Fibroblast of skin of right quadriceps (primary cell): Measurements from ENCODE around the gene PNMA1.

Experiments
- DNase-seq: peaks from one replicate; pipeline ENCODE4 v3.0.0-alpha.2; 2013

Gene PNMA1

DNA sequence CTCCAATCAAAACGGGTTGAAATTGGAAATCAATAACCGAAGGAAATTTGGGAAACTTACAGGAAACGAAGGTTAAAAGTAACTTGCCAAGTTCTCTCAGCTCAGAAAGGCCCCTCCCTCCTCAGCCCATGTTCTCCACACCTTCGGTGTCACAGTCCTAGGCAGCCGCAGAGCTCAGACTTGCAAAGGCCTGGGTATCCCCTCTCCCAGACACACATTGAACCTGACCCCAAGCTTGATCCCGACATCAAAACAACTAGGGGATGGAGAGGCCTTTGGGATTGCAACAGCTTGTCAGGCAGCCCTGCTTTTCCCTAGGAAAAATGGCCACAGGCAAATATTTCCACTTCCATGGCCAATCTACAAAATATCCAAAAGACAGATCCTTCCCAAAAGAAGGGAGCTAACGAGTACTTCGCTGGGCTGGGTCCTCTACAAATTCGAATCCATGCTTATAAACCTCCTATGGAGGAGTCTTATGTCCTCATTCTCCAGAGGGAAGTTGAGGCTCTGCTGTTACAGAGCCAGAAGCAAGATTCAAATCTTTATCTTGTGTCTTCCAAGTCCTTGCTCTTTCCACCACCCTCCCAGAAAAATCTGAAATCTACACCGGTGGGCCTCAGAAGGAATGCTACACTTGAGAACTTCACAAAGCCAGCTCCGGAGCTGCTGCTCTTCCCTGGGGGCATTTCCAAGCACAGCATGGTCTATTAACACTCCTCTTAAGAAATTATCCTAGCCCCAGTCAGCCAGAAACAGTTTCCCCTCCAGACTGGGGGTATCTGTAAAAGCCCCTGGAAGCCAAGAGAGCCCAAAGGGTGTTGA, 35.7 kb upstream of the PNMA1 start:
- DNase-seq: no peak

DNA sequence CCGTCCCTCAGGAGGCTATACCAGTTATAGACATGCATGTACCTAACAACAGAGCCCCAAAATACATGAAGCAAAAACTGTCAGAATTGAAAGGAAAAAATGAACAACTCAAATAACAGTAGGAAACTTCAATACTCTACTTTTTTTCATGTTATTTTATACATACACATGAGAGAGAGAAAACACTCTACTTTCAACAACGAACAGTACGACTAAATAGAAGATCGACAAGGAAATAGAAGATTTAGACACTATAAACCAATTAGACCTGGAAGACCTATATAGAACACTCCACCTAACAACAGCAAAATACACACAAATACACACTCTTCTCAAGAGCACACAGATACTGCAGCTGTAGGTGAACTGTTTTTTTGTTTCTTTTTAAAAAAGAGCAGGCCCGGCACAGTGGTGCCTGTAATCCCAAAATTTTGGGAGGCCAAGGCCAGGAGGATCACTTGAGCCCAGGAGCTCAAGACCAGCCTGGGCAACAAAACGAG, 34.7 kb upstream of the PNMA1 start:
- no peak for DNase-seq

DNA sequence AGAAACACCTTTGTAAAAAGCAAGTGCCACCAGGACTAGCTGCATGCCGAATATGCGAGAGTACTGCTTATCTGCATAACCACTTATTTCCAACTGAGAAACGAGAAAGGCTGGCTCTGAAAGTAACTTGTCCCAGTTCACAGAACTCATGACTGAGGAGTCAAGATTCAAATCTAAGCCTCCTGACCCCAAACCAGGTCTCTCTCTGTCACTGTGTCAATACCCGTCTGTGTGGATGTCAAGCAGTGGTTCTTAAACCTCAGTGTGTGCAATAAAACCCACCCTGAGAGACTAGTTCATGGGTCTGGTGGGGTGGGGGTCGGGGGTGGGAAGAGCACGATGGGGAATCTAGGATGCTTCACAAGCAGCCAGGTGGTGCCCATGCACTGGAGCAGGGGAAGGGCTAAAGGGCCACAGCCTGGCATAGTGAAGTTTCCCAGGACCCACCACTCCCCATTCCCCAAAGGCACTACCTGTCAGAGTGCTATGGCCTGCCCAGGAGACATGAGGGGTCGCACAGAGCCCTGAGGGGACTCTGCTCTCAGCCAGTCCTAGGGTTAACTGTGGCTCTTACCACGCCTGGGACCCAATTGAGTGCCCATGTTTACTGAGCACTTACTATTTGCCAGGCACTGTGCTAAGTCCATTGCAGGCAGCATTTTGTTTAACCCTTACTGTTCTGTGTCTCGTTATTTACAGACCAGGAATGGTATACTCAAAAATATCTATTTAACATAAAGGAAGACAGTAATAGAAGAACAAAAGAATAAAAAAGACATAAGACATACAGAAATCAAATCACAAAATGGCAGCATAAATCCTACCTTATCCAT, 33.4 kb upstream of the PNMA1 start:
- no peak for DNase-seq

DNA sequence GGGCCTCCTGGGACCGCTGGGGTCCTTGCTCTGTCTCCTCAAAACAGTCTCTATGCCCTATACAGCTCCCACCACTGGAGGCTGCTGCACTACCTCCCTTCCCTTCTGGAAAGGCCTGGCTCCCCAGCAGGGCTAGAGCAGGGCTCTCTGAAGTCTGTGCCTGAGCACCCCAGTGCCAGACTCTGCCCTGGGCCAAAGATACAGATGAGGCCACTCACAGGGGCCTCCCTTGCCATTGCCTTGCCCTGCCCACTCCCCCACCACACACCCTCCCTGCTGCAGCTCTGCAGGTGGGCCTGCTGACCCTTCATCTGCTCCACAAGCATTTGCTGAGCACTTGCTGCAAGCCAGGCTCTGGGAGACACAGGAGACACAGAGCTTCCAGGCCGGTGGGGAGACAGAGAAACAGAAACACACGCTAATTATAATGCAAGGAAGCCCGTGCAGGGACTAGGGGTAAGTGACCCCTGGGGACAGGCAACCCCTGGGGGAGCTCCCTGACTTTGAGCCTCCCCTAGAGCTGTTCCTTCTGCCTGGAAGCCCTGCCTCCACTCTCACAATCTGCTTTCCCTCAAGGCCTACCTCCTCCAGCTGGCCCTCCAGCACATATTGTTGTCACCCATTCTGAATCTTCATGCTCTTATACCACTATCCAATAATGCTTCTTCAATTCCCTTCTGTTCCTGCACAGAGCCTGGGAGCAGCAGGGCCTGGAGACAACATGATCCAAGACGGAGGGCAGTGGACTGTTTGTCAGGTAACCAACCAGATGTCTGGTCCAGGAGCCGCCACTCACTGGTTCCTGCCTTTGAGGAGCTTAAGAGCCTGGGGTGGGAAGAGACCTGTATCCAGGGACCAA, 32.6 kb upstream of the PNMA1 start:
- no peak for DNase-seq

DNA sequence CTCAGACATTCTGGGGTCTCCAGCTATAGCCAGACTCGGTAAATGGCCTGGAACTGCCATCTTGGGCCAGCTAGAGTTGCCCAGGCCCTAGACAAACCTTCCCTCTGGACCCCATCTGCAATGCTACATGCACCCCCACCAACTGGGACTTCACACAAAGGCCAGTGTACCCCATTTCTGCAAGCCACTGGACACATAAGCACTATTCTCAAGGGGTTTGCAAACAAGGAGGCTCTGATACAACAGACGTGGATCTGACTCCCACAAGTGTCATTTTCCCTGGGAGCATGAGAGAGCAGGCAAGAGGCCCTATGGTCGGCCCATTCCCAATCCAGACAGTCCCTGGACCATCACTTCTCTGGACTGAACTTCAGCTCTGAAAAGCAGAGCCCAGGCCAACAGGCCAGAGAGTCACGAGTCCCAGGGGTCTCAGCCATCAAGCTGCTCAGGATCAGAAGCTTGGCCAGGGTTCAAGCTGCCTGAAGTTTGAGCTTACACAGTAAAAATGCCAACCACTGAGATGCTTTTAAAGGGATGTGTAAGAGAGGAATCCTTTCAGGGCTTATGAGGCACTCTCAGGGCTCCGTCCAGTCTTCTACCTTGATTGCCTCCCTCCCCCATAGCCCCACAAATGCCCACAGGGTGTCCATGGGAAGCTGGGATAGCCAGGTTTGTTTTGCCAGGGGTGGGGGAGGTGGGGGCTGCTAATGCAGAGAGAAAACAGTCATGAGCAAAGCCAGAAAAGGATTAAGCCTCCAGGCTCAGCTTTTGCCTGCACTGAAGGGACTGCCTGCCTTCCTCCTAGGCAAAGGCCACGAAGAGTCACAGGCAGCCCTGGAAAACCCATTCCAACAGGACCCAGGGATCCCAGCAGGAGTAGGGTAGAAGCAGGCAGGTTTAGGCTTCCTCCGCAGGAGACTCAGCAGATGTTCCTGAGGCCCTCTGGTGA, 31.7 kb upstream of the PNMA1 start:
- DNase-seq: no peak

DNA sequence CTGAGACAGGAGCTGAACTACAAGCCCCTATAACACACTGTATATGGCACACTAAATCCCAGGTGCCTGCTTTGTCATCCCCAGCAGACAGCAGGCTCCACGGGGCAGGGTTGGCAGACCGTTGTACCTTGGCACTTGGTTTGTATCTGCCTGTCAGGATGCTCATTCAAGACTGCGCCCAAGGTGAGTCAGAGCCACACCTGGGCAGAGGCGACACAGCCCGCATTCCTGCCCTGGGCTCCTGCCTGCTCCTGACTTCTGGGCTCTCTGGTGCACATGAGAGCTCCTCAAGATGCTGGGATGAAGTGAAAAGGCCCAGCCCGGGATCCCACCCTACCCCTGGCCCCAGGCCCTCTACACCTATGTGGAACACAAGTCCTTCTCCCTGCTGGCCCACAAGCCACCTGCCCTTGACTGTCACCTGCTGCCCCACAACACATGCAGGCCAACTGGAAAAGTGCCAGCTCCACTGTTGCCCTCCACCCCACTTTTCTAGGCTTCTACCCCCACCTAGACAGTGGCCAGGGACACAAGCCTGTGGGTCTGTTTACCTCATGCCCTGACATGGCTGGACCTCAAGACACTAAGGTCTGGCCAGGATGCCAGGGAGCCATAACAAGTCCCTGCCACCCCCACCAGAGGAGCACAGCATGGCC, 30.8 kb upstream of the PNMA1 start:
- DNase-seq: no peak

DNA sequence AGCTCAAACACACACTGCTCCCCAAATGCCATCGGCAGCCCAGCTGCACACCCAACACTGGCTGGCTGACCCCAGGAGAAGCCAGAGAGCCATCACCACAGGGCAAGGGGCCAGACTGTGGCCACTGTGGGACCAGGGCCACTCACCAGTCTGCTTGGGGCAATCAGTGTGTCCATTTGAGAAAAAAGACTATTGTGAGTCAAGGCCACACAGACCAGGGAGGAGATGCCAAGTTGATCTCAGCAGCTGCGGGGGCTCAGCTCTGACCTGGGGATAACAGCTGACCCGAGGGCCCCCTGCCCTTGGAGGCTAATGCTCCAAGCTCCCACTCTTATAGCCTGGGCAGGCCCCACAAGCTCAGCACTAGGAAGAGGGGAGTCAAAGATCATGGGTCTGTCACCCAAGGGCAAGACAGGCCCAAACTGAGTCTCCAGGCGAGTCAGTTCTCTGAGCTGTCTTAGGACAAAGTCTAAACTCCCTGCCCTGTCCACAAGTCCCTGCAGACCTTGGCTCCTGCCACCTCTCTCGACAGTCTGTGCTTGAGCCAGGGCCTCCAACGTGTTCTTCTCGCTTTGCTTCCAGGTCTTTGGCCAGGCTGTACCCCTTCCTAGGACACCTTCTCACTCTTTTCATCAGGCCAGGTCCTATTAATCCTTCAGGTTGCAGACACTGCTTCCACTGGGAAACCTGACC, 30.1 kb upstream of the PNMA1 start:
- no peak for DNase-seq

DNA sequence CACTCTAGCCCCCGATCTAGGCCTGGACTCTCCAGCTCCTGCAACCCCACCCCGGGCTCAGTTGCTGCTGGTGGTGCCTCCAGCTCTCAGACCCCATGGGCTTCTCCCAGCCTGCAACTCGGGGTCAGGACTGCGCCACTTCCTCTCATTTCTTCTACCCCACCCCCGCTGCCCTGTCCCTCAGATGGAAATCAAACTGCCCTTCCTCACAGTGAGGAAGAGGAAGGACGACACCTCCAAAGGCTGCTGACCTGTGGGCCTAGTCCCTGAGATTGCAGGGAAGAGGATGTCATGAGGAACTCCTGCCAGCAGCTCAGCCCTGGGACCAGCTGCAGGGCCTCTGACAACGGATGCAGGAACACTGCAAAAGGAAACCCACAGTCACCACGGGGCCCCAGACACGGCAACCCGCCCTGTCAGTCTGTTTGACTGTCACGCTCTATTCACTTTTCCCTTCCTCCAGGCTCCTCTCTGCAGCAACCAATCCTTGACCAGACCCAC, 29.3 kb upstream of the PNMA1 start:
- peak; percentile 28 for DNase-seq

DNA sequence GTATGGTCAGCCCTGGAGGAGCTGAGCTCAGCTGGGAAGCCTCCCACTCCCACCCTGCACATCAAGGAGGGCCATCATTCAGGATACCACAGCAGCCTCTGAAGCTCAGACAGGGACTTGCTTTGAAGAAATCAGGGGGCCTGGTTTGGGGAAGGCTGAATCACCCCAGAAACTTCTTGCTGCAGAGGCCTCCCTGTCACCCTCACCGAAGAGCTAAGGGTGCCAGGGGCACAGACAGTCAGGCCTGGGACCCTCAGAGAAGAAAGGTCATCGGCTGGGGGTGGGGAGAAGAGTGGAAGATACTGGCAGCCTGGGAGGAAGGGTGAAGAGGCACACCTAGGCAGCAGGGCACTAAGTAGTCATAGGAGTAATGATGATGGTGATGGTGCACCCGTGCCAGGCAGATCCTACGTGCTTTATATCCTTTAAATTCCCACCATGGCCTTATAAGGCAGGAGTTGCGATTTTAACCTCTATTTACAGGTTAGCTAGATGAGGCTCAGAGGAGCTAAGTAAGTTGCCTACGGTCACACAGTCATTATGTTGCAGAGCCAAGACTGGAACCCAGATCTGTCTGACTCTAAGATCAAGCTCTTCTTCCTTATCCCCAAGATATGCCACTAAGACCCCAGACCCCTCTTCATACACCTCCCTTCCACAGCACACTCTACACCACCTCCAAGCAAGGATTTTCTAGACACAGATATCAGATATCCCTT, 28.5 kb upstream of the PNMA1 start:
- DNase-seq: no peak

DNA sequence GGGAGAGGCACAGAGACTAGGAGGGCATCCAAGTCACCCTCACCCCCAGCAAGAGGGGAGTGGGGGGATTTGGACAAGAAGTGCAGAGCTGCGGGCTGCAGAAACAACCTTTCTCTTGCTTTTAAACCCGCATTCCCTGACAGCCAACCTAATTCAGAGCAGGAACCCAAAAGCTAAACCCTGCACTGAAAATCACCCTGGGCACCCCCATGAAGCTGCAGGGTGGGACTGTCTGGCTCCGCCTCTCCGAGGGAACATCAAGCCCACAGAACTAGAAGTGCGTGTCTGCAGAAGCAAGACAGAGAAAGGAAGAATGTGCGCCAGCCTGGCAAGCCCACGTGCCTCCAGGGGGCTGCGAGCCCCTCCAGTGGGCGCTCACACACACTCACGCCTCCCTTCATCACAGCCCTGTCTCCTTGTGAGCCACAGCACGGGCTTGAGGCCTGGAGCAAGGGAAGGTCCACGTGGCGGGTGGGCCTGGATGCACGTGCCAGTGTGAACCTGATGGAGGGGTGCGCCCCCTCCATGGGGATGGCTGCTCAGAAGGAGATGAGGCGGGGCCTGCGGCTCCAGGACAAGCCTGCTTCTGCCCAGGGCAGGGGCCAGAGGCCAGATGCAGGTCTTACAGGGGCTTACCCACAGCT, 27.8 kb upstream of the PNMA1 start:
- peak; percentile 32 for DNase-seq

DNA sequence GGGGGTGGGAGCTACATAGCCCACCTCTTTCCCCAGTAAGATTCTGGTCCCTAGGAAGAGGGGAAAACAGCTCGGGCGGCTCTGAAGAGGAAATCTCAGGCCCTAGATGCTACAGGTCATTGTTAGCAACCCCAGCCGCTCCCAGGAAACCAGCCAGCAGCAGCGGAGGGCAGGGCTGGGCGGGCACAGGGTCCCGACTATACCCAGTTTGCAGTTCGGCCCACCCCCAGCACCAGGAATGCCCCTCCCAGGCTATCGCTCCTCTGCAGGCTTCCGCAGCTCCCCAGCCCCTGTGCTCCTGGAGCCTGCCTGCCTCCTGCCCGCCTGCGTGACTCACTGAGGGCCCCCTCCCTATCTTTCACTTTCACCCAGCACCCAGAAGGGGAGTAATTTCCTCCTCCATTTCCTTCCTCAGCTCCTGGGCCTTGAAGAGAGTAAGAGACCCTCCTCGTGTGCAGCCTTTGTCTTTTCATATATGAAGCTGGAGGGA, 27.2 kb upstream of the PNMA1 start:
- DNase-seq: peak; percentile 69

DNA sequence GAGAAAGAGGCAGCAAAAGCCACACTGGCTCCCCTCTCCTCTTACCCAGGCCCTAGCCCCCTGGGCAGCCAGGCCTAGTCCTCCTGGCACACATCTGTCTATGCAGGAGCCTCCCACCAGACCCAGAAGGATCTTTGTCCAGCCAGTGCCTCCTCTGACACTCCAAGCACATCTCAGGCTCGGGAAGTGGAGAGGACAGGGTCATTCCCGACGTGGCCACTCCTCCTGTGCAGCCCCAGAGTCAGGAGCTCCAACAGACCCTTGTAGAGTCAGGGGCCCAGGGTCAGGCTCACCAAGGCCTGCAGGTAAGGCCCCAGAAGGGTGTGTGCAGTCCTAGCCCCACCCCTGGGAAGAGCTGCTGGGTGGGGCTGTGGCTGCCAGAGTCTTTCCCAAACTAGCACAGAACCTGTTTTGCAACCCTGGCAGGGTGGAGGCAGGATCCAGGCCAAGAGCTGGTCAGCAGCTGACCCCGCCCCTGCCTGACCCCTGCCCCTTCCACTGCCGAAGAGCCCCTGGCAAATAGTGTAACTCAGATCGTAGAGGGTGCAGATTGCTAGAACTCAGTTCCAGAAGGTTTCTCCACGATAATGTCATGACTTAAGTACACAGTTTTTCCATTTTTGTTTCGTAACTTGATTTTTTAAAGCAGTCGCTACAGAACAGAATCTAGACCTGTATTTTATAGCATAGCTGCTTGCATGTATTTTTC, 26.6 kb upstream of the PNMA1 start:
- DNase-seq: no peak

DNA sequence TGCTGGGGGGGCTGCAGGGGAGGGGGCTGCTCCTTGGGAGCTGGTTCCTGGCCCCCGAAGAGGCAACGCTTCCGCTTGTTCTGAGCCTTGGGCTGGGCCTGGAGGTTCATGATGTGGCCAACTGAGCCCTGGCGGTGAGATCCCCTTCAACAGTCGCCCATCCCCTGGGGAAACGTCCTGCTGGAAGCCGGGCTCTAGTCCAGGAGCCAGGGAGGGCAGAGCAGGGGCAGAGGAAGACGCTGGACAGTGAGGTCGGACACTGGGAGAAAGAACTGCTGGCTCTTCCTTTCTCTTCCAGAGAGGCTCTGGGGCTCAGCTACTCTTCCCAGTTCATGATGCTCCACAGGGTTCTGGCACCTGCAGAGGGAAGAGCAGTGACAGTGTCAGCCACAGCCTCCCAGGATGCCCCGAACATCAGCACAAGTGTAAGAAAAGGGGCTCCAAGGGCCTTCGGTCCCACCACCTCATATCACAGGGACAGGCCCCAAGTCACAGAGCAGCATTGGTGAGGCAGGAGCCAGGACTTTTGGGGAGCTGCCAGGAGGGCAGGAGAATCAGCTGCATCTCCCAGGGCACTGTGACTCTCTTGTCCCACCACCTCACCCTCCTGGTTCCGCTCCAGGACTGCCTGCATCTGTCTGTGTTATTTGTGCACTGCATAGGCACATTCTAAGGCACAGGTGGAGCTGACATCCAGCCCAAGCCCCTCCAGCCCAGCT, 25.9 kb upstream of the PNMA1 start:
- DNase-seq: no peak

DNA sequence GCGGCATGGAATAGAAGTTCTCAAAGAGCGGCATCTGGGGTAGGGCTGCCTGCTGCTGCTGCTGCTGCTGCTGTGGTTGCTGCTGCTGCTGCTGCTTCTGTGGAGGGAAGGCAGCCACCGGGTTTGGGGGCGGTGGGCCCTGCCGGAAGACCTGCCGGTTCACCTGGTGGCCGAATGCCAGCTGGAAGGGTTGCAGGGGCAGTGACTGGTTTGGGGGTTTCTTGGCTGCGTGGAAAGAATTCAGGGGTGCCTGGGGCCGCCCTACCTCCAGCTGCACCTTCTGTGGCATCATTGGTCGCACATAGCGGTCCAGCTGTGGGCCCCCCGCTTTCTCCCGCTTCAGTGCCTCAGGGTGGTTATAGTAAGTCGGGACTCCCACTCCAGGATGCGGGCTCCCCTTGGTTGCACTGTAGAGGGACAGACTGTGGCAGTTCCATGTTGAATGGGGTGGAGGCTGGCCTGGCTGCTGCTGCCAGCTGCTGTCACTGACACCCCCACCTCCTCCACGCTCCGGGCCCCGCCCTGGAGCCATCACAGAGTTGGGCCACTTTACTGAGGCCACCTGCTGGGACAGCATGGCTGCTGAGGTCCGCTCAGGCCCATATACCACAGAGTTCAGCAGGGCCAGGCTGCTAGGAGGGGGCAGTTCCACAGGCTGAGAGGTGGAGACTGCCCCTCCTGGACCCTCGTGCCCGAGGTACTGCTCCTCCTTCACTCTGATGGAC, 25.2 kb upstream of the PNMA1 start:
- DNase-seq: no peak

DNA sequence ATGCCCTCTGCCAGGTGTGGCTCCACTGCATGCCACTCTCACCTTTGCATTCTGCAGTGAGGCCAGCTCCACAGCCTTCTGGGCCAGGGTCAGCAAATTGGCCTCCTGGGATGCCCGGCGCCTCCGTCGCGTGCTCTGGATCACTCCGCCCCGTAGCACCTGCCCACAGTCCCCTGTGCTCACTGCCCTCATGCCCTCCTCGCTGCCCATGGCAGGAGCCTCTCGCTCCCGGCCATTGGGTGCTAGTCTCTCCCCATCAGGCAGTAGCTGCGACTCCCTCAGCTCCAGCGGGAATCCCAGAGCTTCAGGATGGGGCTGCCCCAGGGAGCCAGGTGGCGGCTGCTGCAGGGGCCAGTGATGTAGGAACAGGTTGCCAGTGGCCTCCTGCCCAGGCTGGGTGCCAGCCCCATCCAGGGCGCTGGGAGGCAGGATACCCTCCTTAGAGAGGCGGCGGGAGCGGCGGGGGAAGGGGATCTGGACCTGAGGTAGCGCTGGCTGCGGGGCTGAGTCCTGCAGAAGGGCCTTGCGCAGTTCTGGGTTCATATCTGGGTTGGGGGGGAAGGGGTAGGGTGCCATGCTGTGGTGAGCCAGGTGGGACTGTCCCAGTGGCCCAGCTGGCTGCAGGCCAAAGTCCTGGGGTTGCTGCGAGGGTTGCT, 24.5 kb upstream of the PNMA1 start:
- DNase-seq: no peak

DNA sequence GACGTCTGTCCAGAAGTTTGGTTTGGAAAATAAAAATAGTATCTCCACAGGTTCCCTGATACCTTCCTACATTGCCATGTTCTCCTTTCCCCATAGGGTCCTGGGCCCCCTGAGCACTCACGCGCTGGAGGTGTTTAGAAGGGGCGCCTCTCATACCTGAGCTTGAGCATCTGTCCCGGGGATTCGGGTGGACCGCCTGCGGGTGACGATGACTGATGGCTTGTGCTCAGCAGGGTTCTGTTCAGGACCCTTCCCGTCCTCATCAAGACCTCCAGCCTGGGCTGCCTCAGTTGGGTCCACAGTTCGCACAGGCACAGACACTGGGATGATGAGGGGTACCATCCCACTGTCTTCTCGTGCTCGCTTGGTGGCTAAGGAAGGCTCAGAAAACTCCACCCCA, 22.7 kb upstream of the PNMA1 start:
- DNase-seq: no peak
